Measurements from ENCODE around the gene TRIOBP. TPM values are rescaled to one million over a fixed set of nuclear protein-coding genes. Genes with fewer than 3 reads are reported as not detected.
"Not testable (repeated sequence)": the region's sequence is repeated elsewhere in the genome, so short reads cannot be mapped to it uniquely, and the experiment has no call there.

TRIOBP gene
- total and polyA plus RNA-seq, 2 donors from 2014 or later, result 32.1 to 125 TPM

DNA sequence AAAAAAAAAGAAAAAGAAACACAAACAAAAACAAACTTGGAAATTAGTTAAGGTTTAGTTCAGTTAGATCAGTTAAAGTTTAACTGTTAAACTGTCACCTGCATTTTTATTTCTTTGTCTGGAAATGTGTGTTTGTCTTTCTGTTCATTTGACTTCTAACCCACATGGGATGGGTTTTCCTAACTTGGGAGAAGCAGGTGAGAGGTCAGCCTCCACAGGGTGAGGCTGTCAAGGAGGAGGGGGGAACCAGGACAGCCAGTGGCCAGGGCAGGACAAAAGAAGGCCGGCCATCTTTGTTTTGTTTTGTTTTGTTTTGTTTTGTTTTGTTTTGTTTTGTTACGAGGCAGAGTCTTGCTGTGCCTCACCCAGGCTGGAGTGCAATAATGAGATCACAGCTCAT lies 97.5 kb downstream of the TRIOBP start:
- no peaks in the 10 kb centered on the region for H3K9me3 ChIP-seq (ENCODE audit: control insufficient read depth in 2 of 3, insufficient read depth in 1 of 3, low read length in 3 of 3)
- H3K27ac ChIP-seq (ENCODE audit: low read depth in 2 of 2, low read length in 2 of 2), result no peak overlapping the region
- H3K9ac ChIP-seq (ENCODE audit: low read length in 3 of 3), result no peak overlapping the region
- FAIRE-seq (no peak), DNase-seq (no peak)
- H3K4me3 ChIP-seq (ENCODE audit: low read length in 3 of 3), result no peak overlapping the region
- no peaks in the 10 kb centered on the region for H3K36me3 ChIP-seq (ENCODE audit: control insufficient read depth in 2 of 3, insufficient read depth in 3 of 3, low read length in 3 of 3)
- TF ChIP-seq, protein P1, sequence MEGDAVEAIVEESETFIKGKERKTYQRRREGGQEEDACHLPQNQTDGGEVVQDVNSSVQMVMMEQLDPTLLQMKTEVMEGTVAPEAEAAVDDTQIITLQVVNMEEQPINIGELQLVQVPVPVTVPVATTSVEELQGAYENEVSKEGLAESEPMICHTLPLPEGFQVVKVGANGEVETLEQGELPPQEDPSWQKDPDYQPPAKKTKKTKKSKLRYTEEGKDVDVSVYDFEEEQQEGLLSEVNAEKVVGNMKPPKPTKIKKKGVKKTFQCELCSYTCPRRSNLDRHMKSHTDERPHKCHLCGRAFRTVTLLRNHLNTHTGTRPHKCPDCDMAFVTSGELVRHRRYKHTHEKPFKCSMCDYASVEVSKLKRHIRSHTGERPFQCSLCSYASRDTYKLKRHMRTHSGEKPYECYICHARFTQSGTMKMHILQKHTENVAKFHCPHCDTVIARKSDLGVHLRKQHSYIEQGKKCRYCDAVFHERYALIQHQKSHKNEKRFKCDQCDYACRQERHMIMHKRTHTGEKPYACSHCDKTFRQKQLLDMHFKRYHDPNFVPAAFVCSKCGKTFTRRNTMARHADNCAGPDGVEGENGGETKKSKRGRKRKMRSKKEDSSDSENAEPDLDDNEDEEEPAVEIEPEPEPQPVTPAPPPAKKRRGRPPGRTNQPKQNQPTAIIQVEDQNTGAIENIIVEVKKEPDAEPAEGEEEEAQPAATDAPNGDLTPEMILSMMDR (IDR thresholded peaks at IDR 0.05; ENCODE audit: borderline replicate concordance, extremely low read depth, insufficient read depth), result no peak
- intact Hi-C loops (cut with DNase I), result loop anchor here (10.0 kb wide), 1 partner anchor 150 kb away; no protein-coding TSS in a partner anchor
- H3K27me3 ChIP-seq (ENCODE audit: control insufficient read depth, insufficient read depth, low read length), result no peaks in the 10 kb centered on the region
- peaks cover 0 to 5% (median 0%) of the 10 kb centered on the region in 3 donors for H3K4me1 ChIP-seq (ENCODE audit: control insufficient read depth in 2 of 3, insufficient read depth in 2 of 3, low read depth in 1 of 3, low read length in 3 of 3)

DNA sequence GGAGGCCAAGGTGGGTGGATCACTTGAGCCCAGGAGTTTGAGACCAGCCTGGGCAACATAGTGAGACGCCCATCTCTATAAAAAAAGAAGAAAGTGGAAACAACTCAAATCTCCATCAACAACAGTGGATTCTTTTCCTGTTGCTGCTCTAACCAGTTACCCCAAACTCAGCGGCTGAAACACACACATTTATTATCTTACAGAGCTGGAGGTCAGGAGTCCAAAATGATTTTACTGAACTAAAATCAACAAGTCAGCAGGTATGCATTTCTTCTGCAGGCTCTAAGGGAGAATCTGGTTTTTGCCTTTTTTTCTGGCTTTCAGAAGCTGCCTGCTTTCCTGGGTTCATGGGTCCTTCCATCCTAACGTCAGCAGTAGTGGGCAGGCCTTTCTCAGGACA lies 99.2 kb downstream of the TRIOBP start:
- Histone ChIP-seq H3K36me3 (ENCODE audit: control insufficient read depth in 2 of 3, insufficient read depth in 3 of 3, low read length in 3 of 3) (no peaks in the 10 kb centered on the region), H3K4me3 (ENCODE audit: low read length in 3 of 3) (no peak overlapping the region), H3K4me1 (ENCODE audit: control insufficient read depth in 2 of 3, insufficient read depth in 2 of 3, low read depth in 1 of 3, low read length in 3 of 3) (peaks cover 0 to 5% (median 0%) of the 10 kb centered on the region in 3 donors), H3K27ac (ENCODE audit: low read depth in 2 of 2, low read length in 2 of 2) (no peak overlapping the region), H3K27me3 (ENCODE audit: control insufficient read depth, insufficient read depth, low read length) (no peaks in the 10 kb centered on the region), H3K9me3 (ENCODE audit: control insufficient read depth in 2 of 3, insufficient read depth in 1 of 3, low read length in 3 of 3) (no peaks in the 10 kb centered on the region), H3K9ac (ENCODE audit: low read length in 3 of 3) (no peak overlapping the region)
- intact Hi-C loops (cut with DNase I), result loop anchor here (10.0 kb wide), 1 partner anchor 151 kb away; no protein-coding TSS in a partner anchor
- no peak for FAIRE-seq
- DNase-seq, result no peak
- TF ChIP-seq, protein P1 (IDR thresholded peaks at IDR 0.05; ENCODE audit: borderline replicate concordance, extremely low read depth, insufficient read depth), result no peak

DNA sequence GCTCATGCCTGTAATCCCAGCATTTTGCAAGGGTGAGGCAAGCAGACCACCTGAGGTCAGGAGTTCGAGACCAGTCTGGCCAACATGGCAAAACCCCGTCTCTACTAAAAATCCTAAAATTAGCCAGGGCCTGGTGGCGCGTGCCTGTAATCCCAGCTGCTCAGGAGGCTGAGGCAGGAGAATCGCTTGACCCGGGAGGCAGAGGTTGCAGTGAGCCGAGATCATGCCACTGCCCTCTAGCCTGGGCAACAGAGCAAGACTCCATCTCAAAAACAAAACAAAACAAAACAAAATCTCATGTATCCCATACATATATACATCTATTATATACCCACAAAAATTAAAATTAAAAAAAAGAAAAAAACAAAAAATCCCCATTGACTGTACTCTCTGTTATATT lies 100.4 kb downstream of the TRIOBP start:
- intact Hi-C loops (cut with DNase I), result loop anchor here (10.0 kb wide), 1 partner anchor 152 kb away; no protein-coding TSS in a partner anchor
- H3K4me1 ChIP-seq (ENCODE audit: control insufficient read depth in 2 of 3, insufficient read depth in 2 of 3, low read depth in 1 of 3, low read length in 3 of 3); FAIRE-seq: not testable (repeated sequence)

DNA sequence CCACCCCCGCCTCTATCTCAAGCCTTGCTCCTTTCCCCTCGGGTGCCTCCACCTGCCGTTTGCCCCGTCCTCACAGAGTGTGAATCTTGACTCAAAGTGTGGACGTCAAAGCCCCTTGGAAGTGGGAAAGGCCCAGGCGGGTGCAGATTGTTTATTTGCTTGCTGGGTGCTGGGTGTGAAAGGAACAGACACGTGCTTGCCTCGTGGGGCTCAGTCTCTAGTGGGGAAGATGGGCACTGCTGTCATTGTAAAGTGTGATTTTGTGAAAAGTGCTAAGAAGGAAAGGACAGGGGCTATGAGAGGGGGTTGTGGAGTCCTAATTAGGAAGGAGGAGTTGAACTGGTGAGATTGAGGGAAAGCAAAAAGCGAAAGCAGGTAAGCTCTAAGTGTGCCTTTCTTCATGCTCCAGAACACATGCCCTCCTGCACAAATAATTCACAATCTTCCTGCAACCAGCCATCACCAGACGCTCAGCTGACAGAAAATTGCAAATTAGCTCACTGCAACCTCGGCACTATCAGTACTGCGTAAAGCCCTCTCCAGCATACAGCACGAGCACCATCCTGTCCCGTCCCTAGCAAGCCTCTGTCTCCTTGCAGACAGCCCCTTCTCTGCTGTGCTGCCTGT lies 101.1 kb downstream of the TRIOBP start:
- Histone ChIP-seq H3K9ac (ENCODE audit: low read length in 3 of 3) (peak overlapping the region in 1 of 3 donors; percentile 22), H3K36me3 (ENCODE audit: control insufficient read depth in 2 of 3, insufficient read depth in 3 of 3, low read length in 3 of 3) (no peaks in the 10 kb centered on the region), H3K27me3 (ENCODE audit: control insufficient read depth, insufficient read depth, low read length) (no peaks in the 10 kb centered on the region), H3K9me3 (ENCODE audit: control insufficient read depth in 2 of 3, insufficient read depth in 1 of 3, low read length in 3 of 3) (no peaks in the 10 kb centered on the region), H3K27ac (ENCODE audit: low read depth in 2 of 2, low read length in 2 of 2) (no peak overlapping the region), H3K4me1 (ENCODE audit: control insufficient read depth in 2 of 3, insufficient read depth in 2 of 3, low read depth in 1 of 3, low read length in 3 of 3) (peaks cover 0 to 5% (median 1%) of the 10 kb centered on the region in 3 donors), H3K4me3 (ENCODE audit: low read length in 3 of 3) (peak overlapping the region in 1 of 3 donors; percentile 37)
- intact Hi-C loops (cut with DNase I), result loop anchor here (10.0 kb wide), 1 partner anchor 153 kb away; no protein-coding TSS in a partner anchor
- DNase-seq (peak in 2 of 5 donors; percentile 37 to 61), FAIRE-seq (no peak)
- TF ChIP-seq, protein P1 (IDR thresholded peaks at IDR 0.05; ENCODE audit: borderline replicate concordance, extremely low read depth, insufficient read depth), result no peak

More for the DNA sequence above, 100.4 kb downstream of the TRIOBP start:
- H3K36me3 ChIP-seq (ENCODE audit: control insufficient read depth in 2 of 3, insufficient read depth in 3 of 3, low read length in 3 of 3); H3K4me3 ChIP-seq (ENCODE audit: low read length in 3 of 3); H3K27ac ChIP-seq (ENCODE audit: low read depth in 2 of 2, low read length in 2 of 2); H3K27me3 ChIP-seq (ENCODE audit: control insufficient read depth, insufficient read depth, low read length); DNase-seq; H3K9me3 ChIP-seq (ENCODE audit: control insufficient read depth in 2 of 3, insufficient read depth in 1 of 3, low read length in 3 of 3); H3K9ac ChIP-seq (ENCODE audit: low read length in 3 of 3): not testable (repeated sequence)

DNA sequence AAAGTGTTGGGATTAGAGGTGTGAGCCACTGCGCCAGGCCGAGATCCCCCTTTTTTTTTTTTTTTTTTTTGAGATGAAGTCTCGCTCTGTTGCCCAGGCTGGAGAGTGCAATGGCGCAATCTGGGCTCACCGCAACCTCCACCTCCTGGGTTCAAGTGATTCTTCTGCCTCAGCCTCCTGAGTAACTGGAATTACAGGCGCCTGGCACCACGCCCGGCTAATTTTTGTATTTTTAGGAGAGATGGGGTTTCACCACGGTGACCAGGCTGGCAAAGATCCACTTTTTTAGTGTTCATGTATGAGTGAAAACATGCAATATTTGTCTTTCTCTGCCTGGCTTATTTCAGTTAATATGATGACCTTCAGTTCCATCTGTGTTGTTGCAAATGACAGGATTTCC lies 103.1 kb downstream of the TRIOBP start:
- not testable (repeated sequence) for DNase-seq; H3K27ac ChIP-seq (ENCODE audit: low read depth in 2 of 2, low read length in 2 of 2); FAIRE-seq; H3K9me3 ChIP-seq (ENCODE audit: control insufficient read depth in 2 of 3, insufficient read depth in 1 of 3, low read length in 3 of 3); H3K4me1 ChIP-seq (ENCODE audit: control insufficient read depth in 2 of 3, insufficient read depth in 2 of 3, low read depth in 1 of 3, low read length in 3 of 3); H3K36me3 ChIP-seq (ENCODE audit: control insufficient read depth in 2 of 3, insufficient read depth in 3 of 3, low read length in 3 of 3); H3K9ac ChIP-seq (ENCODE audit: low read length in 3 of 3); H3K27me3 ChIP-seq (ENCODE audit: control insufficient read depth, insufficient read depth, low read length); H3K4me3 ChIP-seq (ENCODE audit: low read length in 3 of 3)
- intact Hi-C loops (cut with DNase I), result loop anchor here (10.0 kb wide), 1 partner anchor 155 kb away; no protein-coding TSS in a partner anchor

All from kidney (tissue), 14 donors.